HG03108 (cell line): Measurements from ENCODE around the gene DNAAF5.
"Not testable (repeated sequence)": the region's sequence is repeated elsewhere in the genome, so short reads cannot be mapped to it uniquely, and the experiment has no call there.

Experiments
- ATAC-seq: cut with Tn5 transposase; IDR thresholded peaks from one replicate; pipeline ENCODE4 v1.9.1; 2021; ENCODE audit warnings: moderate library complexity; ENCODE audit not compliant: unreplicated experiment

The DNAAF5 gene

GRCh38 chr7:780081-780480 lies 53.6 kb downstream of the DNAAF5 start:
- ATAC-seq: no peak

- ATAC-seq: no peak
These were observed 54.0 kb downstream of the DNAAF5 start for GRCh38 chr7:780516-780915.

DNA sequence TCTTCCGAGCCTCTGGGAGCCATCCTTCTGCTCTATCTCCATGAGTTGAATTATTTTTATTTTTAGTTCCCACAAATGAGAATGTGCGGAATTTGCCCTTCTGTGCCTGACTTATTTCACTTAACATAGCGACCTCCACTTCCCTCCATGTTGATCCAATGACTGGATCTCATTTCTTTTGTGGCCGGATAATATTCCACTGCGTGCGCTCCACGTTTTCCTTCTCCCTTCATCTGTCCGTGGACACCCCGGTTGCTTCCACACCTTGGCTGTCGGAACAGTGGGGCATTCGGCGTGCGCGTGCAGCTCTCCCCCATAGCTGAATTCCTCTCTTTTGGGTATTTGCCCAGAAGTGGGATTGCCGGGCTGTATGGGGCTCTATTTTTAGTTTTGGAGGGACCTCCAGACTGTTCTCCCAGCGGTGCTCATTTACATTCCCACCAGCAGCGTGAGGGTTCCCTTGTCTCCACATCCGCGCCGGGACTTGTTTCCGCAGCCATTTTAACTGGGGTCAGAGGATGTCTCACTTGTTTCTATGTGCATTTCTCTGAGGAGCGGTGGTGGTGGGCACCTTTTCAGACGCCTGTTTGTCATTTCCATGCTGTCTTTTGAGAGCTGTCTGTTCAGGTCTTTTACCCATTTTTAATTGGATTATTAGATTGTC lies 54.8 kb downstream of the DNAAF5 start:
- ATAC-seq: no peak

DNA sequence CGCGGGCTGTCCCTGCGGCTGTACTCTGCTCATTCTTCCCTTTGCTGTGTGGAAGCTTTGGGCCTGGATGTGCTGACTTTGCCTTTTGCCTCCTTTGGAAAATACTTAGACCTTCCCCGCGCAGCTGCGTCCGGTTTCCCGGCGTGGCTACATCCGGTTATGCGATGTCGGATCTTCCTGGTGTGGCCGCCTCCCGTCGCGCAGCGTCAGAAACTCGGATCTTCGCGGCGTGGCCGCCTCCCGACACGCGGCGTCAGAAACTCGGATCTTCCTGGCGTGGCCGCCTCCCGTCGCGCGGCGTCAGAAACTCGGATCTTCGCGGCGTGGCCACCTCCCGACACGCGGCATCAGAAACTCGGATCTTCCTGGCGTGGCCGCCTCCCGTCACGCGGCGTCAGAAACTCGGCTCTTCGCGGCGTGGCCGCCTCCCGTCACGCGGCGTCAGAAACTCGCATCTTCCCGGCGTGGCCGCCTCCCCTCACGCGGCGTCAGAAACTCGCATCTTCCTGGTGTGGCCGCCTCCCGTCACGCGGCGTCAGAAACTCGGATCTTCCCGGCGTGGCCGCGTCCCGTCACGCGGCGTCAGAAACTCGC lies 55.5 kb downstream of the DNAAF5 start:
- ATAC-seq: no peak

DNA sequence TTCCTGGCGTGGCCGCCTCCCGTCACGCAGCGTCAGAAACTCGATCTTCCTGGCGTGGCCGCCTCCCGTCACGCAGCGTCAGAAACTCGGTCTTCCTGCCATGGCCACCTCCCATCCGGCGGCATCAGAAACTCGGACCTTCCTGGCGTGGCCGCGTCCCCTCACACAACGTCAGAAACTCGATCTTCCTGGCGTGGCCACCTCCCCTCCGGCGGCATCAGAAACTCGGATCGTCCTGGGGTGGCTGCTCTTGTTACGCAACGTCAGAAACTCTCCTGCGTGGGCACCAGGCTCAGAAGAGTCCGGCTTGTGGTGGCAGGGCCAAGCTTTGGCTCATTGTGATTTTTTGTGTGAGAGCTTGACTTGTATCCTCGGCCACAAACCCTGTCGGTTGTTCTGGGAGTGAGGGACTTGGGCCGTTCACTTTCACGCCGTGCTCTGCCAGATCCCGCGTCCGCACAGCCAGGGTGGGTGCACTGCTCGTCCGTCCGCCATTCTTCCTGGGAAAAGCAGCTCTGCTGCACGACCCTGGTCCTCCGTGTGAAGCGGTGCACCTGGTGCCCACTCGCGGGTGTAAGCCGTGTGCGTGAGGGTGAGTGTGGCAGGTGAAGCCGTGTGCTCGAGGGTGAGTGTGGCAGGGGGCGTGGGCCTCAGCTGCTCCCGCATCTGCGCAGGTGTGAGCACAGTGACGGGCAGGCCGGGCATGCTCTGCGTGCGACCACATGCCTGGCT lies 56.4 kb downstream of the DNAAF5 start:
- no peak for ATAC-seq

DNA sequence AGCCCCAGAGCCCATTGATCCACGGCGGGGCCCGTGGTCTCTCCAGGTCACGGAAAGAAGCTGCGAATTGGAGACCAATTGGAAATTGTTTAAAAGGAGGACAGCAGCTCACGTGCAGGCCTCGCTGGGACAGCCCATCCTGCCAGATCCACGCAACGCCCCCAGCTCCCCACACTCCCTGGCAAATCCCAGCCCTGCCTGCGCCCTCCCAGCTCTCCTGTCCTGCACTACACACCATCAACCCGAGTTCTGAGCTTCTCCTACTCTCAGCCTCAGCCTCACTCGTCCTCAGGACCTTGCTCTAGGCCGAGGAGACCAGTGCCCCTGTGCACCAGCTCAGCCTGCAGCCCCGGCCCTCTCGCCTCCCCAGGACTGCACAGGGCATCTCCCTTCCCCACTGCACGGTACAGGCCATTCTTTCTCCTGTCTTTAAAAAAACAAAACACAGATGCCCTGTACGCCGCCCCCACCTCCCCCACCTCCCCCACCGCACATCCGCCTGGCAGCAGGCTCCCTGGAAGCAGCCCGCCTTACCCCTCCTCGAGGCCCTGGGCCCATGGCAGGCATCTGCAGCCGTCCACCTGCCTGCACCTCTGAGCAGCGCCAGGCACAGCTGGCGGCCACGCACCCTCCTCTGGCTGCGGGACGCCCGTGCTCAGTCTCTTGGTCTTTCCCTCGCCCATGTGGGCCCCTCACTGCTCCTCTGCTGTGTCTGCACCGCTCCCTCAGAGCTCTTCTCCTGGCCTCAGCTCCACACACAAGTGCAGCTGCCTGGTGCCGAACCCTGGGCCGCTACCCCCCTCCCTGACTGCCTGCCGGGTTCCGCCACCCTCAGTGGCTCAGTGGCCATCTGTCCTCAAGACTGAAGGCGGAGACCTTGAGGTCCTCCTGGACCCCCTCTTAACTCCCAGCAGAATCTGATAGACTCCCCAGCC lies 57.3 kb downstream of the DNAAF5 start:
- ATAC-seq: no peak

GRCh38 chr7:784971-785370 lies 58.5 kb downstream of the DNAAF5 start:
- no peak for ATAC-seq

GRCh38 chr7:785416-785815 lies 58.9 kb downstream of the DNAAF5 start:
- ATAC-seq: no peak

- no peak for ATAC-seq
These were observed 60.2 kb downstream of the DNAAF5 start for GRCh38 chr7:786472-787255.

GRCh38 chr7:787332-788240 lies 61.1 kb downstream of the DNAAF5 start:
- ATAC-seq: no peak

- ATAC-seq: no peak
These were observed 65.0 kb downstream of the DNAAF5 start for GRCh38 chr7:791519-791918.

GRCh38 chr7:794207-794606 lies 67.7 kb downstream of the DNAAF5 start:
- ATAC-seq: no peak

DNA sequence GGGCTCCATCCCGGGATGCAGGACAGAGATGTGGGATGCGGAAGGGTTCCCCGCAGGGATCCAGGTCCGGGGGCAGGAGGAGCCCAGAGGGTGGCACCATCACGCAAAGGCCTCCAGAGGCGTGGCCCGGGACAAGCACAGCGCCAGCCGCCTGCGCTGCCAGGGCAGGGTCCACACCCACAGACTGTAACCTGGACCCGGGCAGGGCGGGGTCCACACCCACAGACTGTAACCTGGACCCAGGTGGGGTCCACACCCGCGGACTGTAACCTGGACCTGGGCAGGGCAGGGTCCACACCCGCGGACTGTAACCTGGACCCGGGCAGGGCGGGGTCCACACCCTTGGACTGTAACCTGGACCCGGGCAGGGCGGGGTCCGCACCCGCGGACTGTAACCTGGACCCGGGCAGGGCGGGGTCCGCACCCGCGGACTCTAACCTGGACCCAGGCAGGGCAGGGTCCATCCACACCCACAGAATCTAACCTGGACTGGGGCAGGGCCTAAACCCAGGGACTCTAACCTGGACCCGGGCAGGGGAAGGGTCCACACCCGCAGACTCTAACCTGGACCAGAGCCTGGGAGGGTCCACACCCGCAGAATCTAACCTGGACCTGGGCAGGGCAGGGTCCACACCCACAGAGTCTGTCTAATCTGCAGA lies 68.3 kb downstream of the DNAAF5 start:
- ATAC-seq: no peak

GRCh38 chr7:796434-797169 lies 70.1 kb downstream of the DNAAF5 start:
- not testable (repeated sequence) for ATAC-seq

DNA sequence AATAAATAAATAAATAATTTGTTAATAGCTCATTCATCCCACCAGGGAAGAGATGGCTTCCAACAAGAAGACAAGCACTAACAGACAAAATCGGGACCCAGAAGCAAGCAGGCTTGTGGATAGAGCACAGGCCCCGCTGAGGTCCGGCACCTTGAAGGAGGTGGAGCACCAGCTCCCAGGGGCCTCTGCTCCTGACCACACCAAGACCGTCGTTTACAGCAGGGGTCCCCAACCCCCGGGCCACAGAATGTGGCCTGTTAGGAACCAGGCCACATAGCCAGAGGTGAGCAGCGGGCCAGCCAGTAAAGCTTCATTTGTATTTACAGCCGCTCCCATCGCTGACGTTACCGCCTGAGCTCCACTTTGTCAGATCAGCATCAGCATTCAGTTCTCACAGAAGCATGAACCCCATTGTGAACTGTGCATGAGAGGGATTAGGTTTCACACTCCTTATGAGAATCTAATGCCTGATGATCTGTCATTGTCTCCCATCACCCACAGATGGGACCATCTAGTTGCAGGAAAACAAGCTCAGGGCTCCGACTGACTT lies 72.5 kb downstream of the DNAAF5 start:
- ATAC-seq: no peak

DNA sequence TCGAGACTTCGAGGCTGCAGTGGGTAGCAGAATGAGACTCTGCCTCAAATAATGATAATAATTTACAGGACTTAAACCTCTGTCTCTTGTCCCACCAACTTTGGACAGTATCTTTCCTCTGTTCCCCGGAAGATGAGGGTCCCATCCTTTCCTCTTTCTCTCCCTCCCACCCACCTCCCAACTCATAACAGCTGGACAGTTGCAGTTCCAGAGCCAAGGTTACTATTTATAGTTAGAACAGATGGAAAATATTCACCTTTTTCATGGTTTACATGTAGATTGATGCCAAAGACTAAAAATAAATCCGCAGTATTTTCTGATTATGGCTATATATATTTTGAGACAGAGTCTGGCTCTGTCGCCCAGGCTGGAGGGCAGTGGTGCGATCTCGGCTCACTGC lies 74.2 kb downstream of the DNAAF5 start:
- no peak for ATAC-seq

- ATAC-seq: not testable (repeated sequence)
These were observed 74.9 kb downstream of the DNAAF5 start for GRCh38 chr7:801351-801750.

- ATAC-seq: no peak
These were observed 75.5 kb downstream of the DNAAF5 start for GRCh38 chr7:801940-802381.
